C4-2B (cell line): ENCODE results near the gene EPB41L2.
"Not testable (repeated sequence)": the region's sequence is repeated elsewhere in the genome, so short reads cannot be mapped to it uniquely, and the experiment has no call there.

ENCODE experiments used
- H3K27ac ChIP-seq: fragments of 450-650 bp; 2 replicates; pipeline ENCODE4 v1.5.1; 2017
- ZFX ChIP-seq: fragments of 450-650 bp; IDR thresholded peaks from 2 replicates; pipeline ENCODE4 v1.6.1; 2017
- TF ChIP-seq, protein P1 (sequence below): fragments of 450-650 bp; conservative IDR thresholded peaks from 2 replicates; pipeline ENCODE4 v1.5.1; 2017; ENCODE audit warnings: mild to moderate bottlenecking

The EPB41L2 gene

DNA sequence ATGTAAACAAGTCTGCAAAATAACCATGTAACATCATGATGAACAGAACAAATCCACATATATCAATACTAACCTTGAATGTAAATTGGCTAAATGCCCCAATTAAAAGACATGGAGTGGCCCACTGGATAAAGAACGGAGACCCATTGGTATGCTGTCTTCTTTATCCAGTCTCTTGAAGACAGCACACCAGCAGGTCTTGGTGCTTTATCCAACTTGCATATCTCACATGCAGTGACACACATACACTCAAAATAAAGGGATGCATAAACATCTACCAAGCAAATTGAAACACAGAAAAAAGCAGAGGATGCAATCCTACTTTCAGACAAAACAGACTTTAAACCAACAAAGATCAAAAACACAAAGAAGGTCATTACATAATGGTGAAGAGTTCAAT, 30.3 kb upstream of the EPB41L2 start:
- TF ChIP-seq ZFX, result no peak
- TF ChIP-seq, protein P1, sequence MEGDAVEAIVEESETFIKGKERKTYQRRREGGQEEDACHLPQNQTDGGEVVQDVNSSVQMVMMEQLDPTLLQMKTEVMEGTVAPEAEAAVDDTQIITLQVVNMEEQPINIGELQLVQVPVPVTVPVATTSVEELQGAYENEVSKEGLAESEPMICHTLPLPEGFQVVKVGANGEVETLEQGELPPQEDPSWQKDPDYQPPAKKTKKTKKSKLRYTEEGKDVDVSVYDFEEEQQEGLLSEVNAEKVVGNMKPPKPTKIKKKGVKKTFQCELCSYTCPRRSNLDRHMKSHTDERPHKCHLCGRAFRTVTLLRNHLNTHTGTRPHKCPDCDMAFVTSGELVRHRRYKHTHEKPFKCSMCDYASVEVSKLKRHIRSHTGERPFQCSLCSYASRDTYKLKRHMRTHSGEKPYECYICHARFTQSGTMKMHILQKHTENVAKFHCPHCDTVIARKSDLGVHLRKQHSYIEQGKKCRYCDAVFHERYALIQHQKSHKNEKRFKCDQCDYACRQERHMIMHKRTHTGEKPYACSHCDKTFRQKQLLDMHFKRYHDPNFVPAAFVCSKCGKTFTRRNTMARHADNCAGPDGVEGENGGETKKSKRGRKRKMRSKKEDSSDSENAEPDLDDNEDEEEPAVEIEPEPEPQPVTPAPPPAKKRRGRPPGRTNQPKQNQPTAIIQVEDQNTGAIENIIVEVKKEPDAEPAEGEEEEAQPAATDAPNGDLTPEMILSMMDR, result no peak
- no peak overlapping the region for H3K27ac ChIP-seq

DNA sequence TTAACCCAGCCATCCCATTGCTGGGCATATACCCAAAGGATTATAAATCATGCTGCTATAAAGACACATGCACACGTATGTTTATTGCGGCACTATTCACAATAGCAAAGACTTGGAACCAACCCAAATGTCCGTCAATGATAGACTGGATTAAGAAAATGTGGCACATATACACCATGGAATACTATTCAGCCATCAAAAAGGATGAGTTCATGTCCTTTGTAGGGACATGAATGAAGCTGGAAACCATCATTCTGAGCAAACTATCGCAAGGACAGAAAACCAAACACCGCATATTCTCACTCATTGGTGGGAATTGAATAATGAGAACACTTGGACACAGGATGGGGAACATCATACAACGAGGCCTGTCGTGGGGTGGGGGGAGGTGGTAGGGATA, 28.9 kb upstream of the EPB41L2 start:
- H3K27ac ChIP-seq, result not testable (repeated sequence)

GRCh38 chr6:131090339-131090738, 27.3 kb upstream of the EPB41L2 start:
- H3K27ac ChIP-seq, result not testable (repeated sequence)

- TF ChIP-seq, protein P1, result no peak
- no peak for TF ChIP-seq ZFX
These were observed 21.9 kb upstream of the EPB41L2 start for GRCh38 chr6:131084982-131085381.

DNA sequence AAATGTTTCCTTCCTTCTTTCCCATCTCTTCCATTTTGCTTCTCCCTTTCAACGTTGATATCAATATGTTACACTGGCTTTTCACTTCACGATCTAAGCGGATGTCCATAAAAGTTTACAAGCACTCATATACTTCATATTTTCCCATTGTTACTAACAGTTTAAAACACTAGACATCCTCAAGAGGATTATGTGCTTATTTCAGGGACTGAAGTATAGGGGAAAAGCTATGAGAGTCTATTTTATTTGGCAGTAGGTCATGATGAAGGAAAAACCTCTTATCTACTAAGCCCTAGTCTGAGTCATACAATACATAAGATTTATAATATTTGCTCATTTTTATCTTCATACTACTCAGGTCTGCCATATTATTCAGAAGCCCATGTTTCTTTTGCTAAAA, 20.6 kb upstream of the EPB41L2 start:
- no peak for TF ChIP-seq ZFX
- TF ChIP-seq, protein P1, result no peak
- H3K27ac ChIP-seq, result no peak overlapping the region

More at GRCh38 chr6:131084982-131085381, 21.9 kb upstream of the EPB41L2 start:
- H3K27ac ChIP-seq, result no peak overlapping the region

GRCh38 chr6:131082335-131082734, 19.3 kb upstream of the EPB41L2 start:
- TF ChIP-seq, protein P1, result no peak
- no peak for TF ChIP-seq ZFX
- H3K27ac ChIP-seq, result no peak overlapping the region

- TF ChIP-seq, protein P1, result no peak
- TF ChIP-seq ZFX, result no peak
These were observed 17.0 kb upstream of the EPB41L2 start for GRCh38 chr6:131080084-131080483.

DNA sequence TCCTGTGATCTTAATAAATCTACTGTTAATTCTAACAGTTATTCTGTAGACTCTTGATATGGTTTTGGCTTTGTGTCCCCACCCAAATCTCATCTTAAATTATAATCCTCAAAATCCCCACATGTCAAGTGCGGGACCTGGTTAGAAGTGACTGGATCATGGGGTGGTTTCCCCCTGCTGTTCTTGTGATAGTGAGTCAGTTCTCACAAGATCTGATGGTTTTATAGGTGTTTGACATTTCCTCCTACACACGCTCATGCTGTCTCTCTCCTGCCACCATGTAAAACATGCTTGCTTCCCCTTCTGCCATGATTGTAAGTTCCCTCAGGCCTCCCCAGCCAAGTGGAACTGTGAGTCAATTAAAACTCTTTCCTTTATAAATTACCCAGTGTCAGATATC, 10.5 kb upstream of the EPB41L2 start:
- TF ChIP-seq, protein P1, result no peak
- no peak for TF ChIP-seq ZFX
- no peak overlapping the region for H3K27ac ChIP-seq

More at GRCh38 chr6:131080084-131080483, 17.0 kb upstream of the EPB41L2 start:
- H3K27ac ChIP-seq, result no peak overlapping the region

GRCh38 chr6:131070061-131070460, 7.0 kb upstream of the EPB41L2 start:
- TF ChIP-seq ZFX, result no peak
- TF ChIP-seq, protein P1, result no peak
- H3K27ac ChIP-seq, result no peak overlapping the region
